Gastrocnemius medialis (tissue), 4 donors: ENCODE measurements around the gene MARCHF4. TPM values are rescaled to one million over a fixed set of nuclear protein-coding genes. Genes with fewer than 3 reads are reported as not detected.

Source experiments
- ATAC-seq, 2 donors: fragments of 150-250 bp; one replicate each; pipeline ENCODE4 v1.9.1; 2016
- DNase-seq, 2 donors: peaks; one replicate each; pipeline ENCODE4 v3.0.0-alpha.2; 2019
- H3K27ac ChIP-seq, 4 donors: fragments of 200-600 bp; sonication (generic); 1 replicate in 1 of 4; 2 replicates in 3 of 4; pipeline ENCODE4 v1.5.1; 2016 to 2018; ENCODE audit warnings: mild to moderate bottlenecking in 2 of 4, moderate library complexity in 1 of 4
- H3K27me3 ChIP-seq, 3 donors: fragments of 200-600 bp; sonication (generic) in 2 of 3; 1 replicate in 1 of 3; 2 replicates in 2 of 3; pipeline versions ENCODE4 v1.5.1 to v1.6.0; 2016 to 2019; ENCODE audit warnings: mild to moderate bottlenecking in 1 of 3, moderate library complexity in 1 of 3
- H3K36me3 ChIP-seq, 2 donors: fragments of 200-600 bp; sonication (generic) in 1 of 2; one replicate each; pipeline ENCODE4 v1.5.1; 2017 to 2018
- H3K4me1 ChIP-seq, 2 donors: fragments of 200-600 bp; sonication (generic) in 1 of 2; one replicate each; pipeline ENCODE4 v1.5.1; 2016 to 2017; ENCODE audit warnings: mild to moderate bottlenecking in 2 of 2
- H3K4me3 ChIP-seq, 4 donors: fragments of 200-600 bp; sonication (generic) in 3 of 4; 1 replicate in 1 of 4; 2 replicates in 3 of 4; pipeline ENCODE4 v1.5.1; 2016 to 2019; ENCODE audit warnings: mild to moderate bottlenecking in 2 of 4
- H3K9me3 ChIP-seq, 3 donors: fragments of 200-600 bp; sonication (generic) in 2 of 3; 1 replicate in 1 of 3; 2 replicates in 2 of 3; pipeline ENCODE4 v1.5.1; 2016 to 2019
- CTCF ChIP-seq, 5 experiments: fragments of 450-650 bp in 3 of 5; fragments of 200-600 bp in 2 of 5; sonication (generic) in 2 of 5; IDR thresholded peaks in 4 of 5; conservative IDR thresholded peaks in 1 of 5; 1 replicate in 4 of 5; 2 replicates in 1 of 5; pipeline ENCODE4 v1.5.1; 2016 to 2019; ENCODE audit warnings: antibody characterized with exemption in 5 of 5, mild to moderate bottlenecking in 3 of 5, moderate library complexity in 3 of 5
- POLR2A ChIP-seq, 2 donors: fragments of 450-650 bp; IDR thresholded peaks; one replicate each; pipeline ENCODE4 v1.6.1; 2017; ENCODE audit warnings: antibody characterized with exemption in 2 of 2, mild to moderate bottlenecking in 2 of 2, moderate library complexity in 2 of 2
- in situ Hi-C, 4 donors: fragments of 200-750 bp; cut with MboI; loops; one replicate each; pipeline versions ENCODE4 v1.15.0 to v1.8.0; 2017; ENCODE audit warnings: low sequenced_read_pairs in 4 of 4
- intact Hi-C: fragments of 100-400 bp; cut with DNase I; formaldehyde crosslinking; loops from one replicate; pipeline ENCODE4 v1.15.1; 2023; ENCODE audit warnings: low total_unique reads
- total RNA-seq, 4 donors: library from RNA; depleted of rRNA; stranded (reverse); fragments of >200 nt; gene quantifications; one replicate each; pipeline versions ENCODE4 v1.1.0 to v1.2.3, GENCODE V29; 2016

MARCHF4 gene
- total RNA-seq, 4 donors from 2014 or later, result not detected

GRCh38 chr2:216363221-216363620 is 9.1 kb downstream of the MARCHF4 start:
- no peak overlapping the region for H3K27ac ChIP-seq
- DNase-seq, result no peak
- H3K4me3 ChIP-seq, result no peak overlapping the region
- ATAC-seq, result no peak
- peaks cover 0 to 18% (median 6%) of the 10 kb centered on the region in 3 donors for H3K27me3 ChIP-seq
- no peaks in the 10 kb centered on the region for H3K9me3 ChIP-seq
- H3K36me3 ChIP-seq, result no peaks in the 10 kb centered on the region
- TF ChIP-seq CTCF (IDR thresholded peaks at IDR 0.05 in 4 of 5, conservative IDR thresholded peaks at IDR 0.05 in 1 of 5) (no peak), POLR2A (IDR thresholded peaks at IDR 0.05) (no peak)
- intact Hi-C loops (no loop called here), in situ Hi-C loops (no loop called here)
- H3K4me1 ChIP-seq, result no peaks in the 10 kb centered on the region

- in situ Hi-C loops, result no loop called here
- TF ChIP-seq CTCF (IDR thresholded peaks at IDR 0.05 in 4 of 5, conservative IDR thresholded peaks at IDR 0.05 in 1 of 5) (no peak), POLR2A (IDR thresholded peaks at IDR 0.05) (no peak)
- intact Hi-C loops, result no loop called here
- H3K27me3 ChIP-seq, result peaks cover 0 to 16% (median 9%) of the 10 kb centered on the region in 3 donors
- H3K4me1 ChIP-seq, result no peaks in the 10 kb centered on the region
- no peaks in the 10 kb centered on the region for H3K36me3 ChIP-seq
- DNase-seq, result no peak
- ATAC-seq, result no peak
- no peak overlapping the region for H3K27ac ChIP-seq
- no peak overlapping the region for H3K4me3 ChIP-seq
- H3K9me3 ChIP-seq, result no peaks in the 10 kb centered on the region
Observed at GRCh38 chr2:216362730-216363129, 9.6 kb downstream of the MARCHF4 start.

GRCh38 chr2:216355711-216356110 is 16.6 kb downstream of the MARCHF4 start:
- H3K36me3 ChIP-seq, result no peaks in the 10 kb centered on the region
- H3K4me1 ChIP-seq, result no peaks in the 10 kb centered on the region
- DNase-seq, result no peak
- ATAC-seq, result no peak
- in situ Hi-C loops, result no loop called here
- intact Hi-C loops, result no loop called here
- no peak overlapping the region for H3K4me3 ChIP-seq
- TF ChIP-seq CTCF (IDR thresholded peaks at IDR 0.05 in 4 of 5, conservative IDR thresholded peaks at IDR 0.05 in 1 of 5), result no peak
- TF ChIP-seq POLR2A (IDR thresholded peaks at IDR 0.05), result no peak
- H3K27ac ChIP-seq, result no peak overlapping the region
- no peaks in the 10 kb centered on the region for H3K9me3 ChIP-seq
- H3K27me3 ChIP-seq, result peaks cover 0 to 10% (median 6%) of the 10 kb centered on the region in 3 donors

- in situ Hi-C loops (no loop called here), intact Hi-C loops (no loop called here)
- no peak for TF ChIP-seq POLR2A (IDR thresholded peaks at IDR 0.05)
- TF ChIP-seq CTCF (IDR thresholded peaks at IDR 0.05 in 4 of 5, conservative IDR thresholded peaks at IDR 0.05 in 1 of 5), result no peak
- H3K36me3 ChIP-seq, result no peaks in the 10 kb centered on the region
- no peaks in the 10 kb centered on the region for H3K4me1 ChIP-seq
- DNase-seq (no peak), ATAC-seq (no peak)
- no peaks in the 10 kb centered on the region for H3K9me3 ChIP-seq
- H3K4me3 ChIP-seq, result no peak overlapping the region
- H3K27me3 ChIP-seq, result peaks cover 0 to 7% (median 3%) of the 10 kb centered on the region in 3 donors
- H3K27ac ChIP-seq, result no peak overlapping the region
Observed at GRCh38 chr2:216354306-216354705, 18.0 kb downstream of the MARCHF4 start.

- no peak for DNase-seq
- no peaks in the 10 kb centered on the region for H3K36me3 ChIP-seq
- peaks cover 0 to 3% (median 0%) of the 10 kb centered on the region in 3 donors for H3K27me3 ChIP-seq
- TF ChIP-seq CTCF (IDR thresholded peaks at IDR 0.05 in 4 of 5, conservative IDR thresholded peaks at IDR 0.05 in 1 of 5), result no peak
- TF ChIP-seq POLR2A (IDR thresholded peaks at IDR 0.05), result no peak
- H3K4me3 ChIP-seq, result no peak overlapping the region
- H3K4me1 ChIP-seq, result no peaks in the 10 kb centered on the region
- H3K27ac ChIP-seq, result no peak overlapping the region
- no peak for ATAC-seq
- no peaks in the 10 kb centered on the region for H3K9me3 ChIP-seq
- intact Hi-C loops (no loop called here), in situ Hi-C loops (no loop called here)
Observed at GRCh38 chr2:216352653-216353270, 19.5 kb downstream of the MARCHF4 start.
